PC-9 (cell line): ENCODE results near the gene HOXB9. TPM values are rescaled to one million over a fixed set of nuclear protein-coding genes. Genes with fewer than 3 reads are reported as not detected.

ENCODE experiments used
- BruUV-seq: library from RNA; stranded (reverse); fragments of 400-500 nt; replicated peaks from 2 replicates; lab custom pipeline; 2021; lab: Mats Ljungman, UMichigan
- CTCF ChIA-PET: fragments of 300-600 bp; sonication (Branson Sonifier 250); formaldehyde crosslinking; loops from one replicate; lab custom pipeline; 2022; ENCODE audit warnings: antibody characterized with exemption; lab: Charles Lee
- POLR2A ChIA-PET: fragments of 300-600 bp; sonication (Branson Sonifier 250); formaldehyde crosslinking; loops from one replicate; lab custom pipeline; 2022; ENCODE audit warnings: antibody characterized with exemption; ENCODE audit not compliant: unreplicated experiment; lab: Charles Lee
- DNase-seq, 2 experiments: peaks; one replicate each; pipeline versions ENCODE4 v3.0.0 to v3.0.0-alpha.2; 2015 to 2022; ENCODE audit warnings: mixed read lengths in 1 of 2
- H2AFZ ChIP-seq: fragments of 200-600 bp; sonication (generic); 2 replicates; pipeline ENCODE4 v1.8.1; 2017; ENCODE audit warnings: antibody characterized with exemption
- H3F3A ChIP-seq: fragments of 200-600 bp; sonication (generic); 2 replicates; pipeline ENCODE4 v1.8.1; 2017; ENCODE audit warnings: antibody characterized with exemption, mild to moderate bottlenecking, low read depth; ENCODE audit not compliant: insufficient read depth
- H3K27ac ChIP-seq: fragments of 200-600 bp; sonication (generic); 2 replicates; pipeline ENCODE4 v1.6.1; 2016; ENCODE audit warnings: mixed run types
- H3K27me3 ChIP-seq: fragments of 200-600 bp; sonication (generic); 2 replicates; pipeline ENCODE4 v1.6.1; 2016; ENCODE audit warnings: low read depth, mixed run types; ENCODE audit not compliant: insufficient read depth
- H3K36me3 ChIP-seq: fragments of 200-600 bp; sonication (generic); 2 replicates; pipeline ENCODE4 v1.6.1; 2016; ENCODE audit warnings: low read depth, mixed run types
- H3K4me1 ChIP-seq: fragments of 200-600 bp; sonication (generic); replicated peaks from 2 replicates; pipeline ENCODE4 v1.6.1; 2016; ENCODE audit warnings: mixed run types; ENCODE audit not compliant: insufficient read depth
- H3K4me2 ChIP-seq: fragments of 200-600 bp; sonication (generic); 2 replicates; pipeline ENCODE4 v1.6.1; 2017; ENCODE audit warnings: mixed run types
- H3K4me3 ChIP-seq: fragments of 200-600 bp; sonication (generic); 2 replicates; pipeline ENCODE4 v1.6.1; 2016; ENCODE audit warnings: mixed run types
- H3K79me2 ChIP-seq: fragments of 200-600 bp; sonication (generic); 2 replicates; pipeline ENCODE4 v1.6.1; 2017; ENCODE audit warnings: low read depth, mixed run types
- H3K9me2 ChIP-seq: fragments of 200-600 bp; sonication (generic); 2 replicates; pipeline ENCODE4 v1.8.1; 2017; ENCODE audit warnings: mild to moderate bottlenecking; ENCODE audit not compliant: insufficient read depth
- H3K9me3 ChIP-seq: fragments of 200-600 bp; sonication (generic); 2 replicates; pipeline ENCODE4 v1.8.1; 2016; ENCODE audit warnings: low read depth; ENCODE audit not compliant: insufficient read depth
- H4K20me1 ChIP-seq: fragments of 200-600 bp; sonication (generic); 2 replicates; pipeline ENCODE4 v1.8.1; 2017; ENCODE audit not compliant: insufficient read depth
- EZH2 ChIP-seq: fragments of 200-600 bp; sonication (generic); IDR thresholded peaks from 2 replicates; pipeline ENCODE4 v1.8.0; 2017; ENCODE audit warnings: antibody characterized with exemption, low read depth
- intact Hi-C: fragments of 100-400 bp; cut with micrococcal nuclease; formaldehyde crosslinking; loops from one replicate; pipeline ENCODE4 v1.10.0; 2022; ENCODE audit not compliant: unreplicated experiment
- total RNA-seq: library from RNA; stranded (reverse); gene quantifications from 2 replicates; pipeline ENCODE4 v1.2.3, GENCODE V29; 2021
- TF ChIP-seq, protein P1 (sequence below): fragments of 200-600 bp; sonication (generic); conservative IDR thresholded peaks from 2 replicates; pipeline ENCODE4 v1.6.1; 2017; ENCODE audit warnings: mixed run types, antibody characterized with exemption, mild to moderate bottlenecking, moderate library complexity

HOXB9 gene
- total RNA-seq, 1 experiment from 2014 or later, result 0.70 TPM

- TF ChIP-seq, protein P1, sequence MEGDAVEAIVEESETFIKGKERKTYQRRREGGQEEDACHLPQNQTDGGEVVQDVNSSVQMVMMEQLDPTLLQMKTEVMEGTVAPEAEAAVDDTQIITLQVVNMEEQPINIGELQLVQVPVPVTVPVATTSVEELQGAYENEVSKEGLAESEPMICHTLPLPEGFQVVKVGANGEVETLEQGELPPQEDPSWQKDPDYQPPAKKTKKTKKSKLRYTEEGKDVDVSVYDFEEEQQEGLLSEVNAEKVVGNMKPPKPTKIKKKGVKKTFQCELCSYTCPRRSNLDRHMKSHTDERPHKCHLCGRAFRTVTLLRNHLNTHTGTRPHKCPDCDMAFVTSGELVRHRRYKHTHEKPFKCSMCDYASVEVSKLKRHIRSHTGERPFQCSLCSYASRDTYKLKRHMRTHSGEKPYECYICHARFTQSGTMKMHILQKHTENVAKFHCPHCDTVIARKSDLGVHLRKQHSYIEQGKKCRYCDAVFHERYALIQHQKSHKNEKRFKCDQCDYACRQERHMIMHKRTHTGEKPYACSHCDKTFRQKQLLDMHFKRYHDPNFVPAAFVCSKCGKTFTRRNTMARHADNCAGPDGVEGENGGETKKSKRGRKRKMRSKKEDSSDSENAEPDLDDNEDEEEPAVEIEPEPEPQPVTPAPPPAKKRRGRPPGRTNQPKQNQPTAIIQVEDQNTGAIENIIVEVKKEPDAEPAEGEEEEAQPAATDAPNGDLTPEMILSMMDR, result no peak
- TF ChIP-seq EZH2, result no peak
- no TSS peak for BruUV-seq
Observed at GRCh38 chr17:48597528-48597777, 28.7 kb downstream of the HOXB9 start.

DNA sequence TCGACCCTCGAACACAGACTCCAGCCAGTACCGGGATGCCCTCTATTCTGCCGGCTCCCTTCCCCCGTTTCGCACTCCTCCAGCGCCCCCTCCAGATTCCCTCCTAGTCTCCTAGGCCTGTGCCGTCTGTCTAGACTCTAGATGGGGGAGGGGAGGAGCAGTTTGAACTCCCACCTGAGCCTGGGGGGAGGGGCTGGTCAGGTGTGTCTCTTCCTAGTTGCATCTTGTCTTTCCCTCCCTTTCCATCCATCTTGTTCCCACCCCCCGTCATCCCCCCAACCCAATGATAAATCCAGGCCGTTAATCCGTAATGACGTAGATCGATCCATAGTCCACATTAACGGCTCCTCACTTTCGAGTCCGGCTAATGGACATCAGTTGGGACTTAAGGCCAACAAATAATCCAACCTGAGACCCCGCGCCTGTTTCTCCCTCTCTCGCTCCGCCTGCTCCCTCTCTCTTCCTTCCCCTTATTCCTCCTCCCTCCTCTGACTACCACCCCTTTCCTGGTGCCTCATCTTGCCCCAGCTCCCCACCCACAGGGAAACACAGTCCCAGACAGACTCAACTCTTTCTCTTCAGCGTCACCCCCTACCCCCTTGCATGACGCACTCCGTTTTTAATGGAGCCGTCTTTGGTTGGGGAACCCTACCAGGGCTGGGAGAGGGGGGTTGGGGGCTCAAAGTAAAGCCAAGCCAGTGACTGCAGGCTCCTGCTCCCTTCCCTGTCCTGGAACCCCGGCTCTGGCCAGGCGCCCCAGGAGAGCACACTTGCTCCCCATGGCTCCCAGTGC is 29.2 kb downstream of the HOXB9 start:
- Histone ChIP-seq H3K4me3 (no peak overlapping the region), H3K9me2 (no peaks in the 10 kb centered on the region), H3K9me3 (no peaks in the 10 kb centered on the region), H3F3A (no peaks in the 10 kb centered on the region), H3K4me2 (no peak overlapping the region), H3K27ac (no peak overlapping the region), H4K20me1 (peaks cover 35% of the 10 kb centered on the region), H3K27me3 (no peaks in the 10 kb centered on the region), H2AFZ (no peak overlapping the region), H3K4me1 (peaks cover 4% of the 10 kb centered on the region), H3K79me2 (peaks cover 53% of the 10 kb centered on the region), H3K36me3 (peaks cover 7% of the 10 kb centered on the region)
- no peak for DNase-seq
- ChIA-PET POLR2A (no interaction called here), CTCF (no interaction called here)
- TF ChIP-seq, protein P1, result no peak
- TF ChIP-seq EZH2, result no peak
- intact Hi-C loops, result no loop called here
- no TSS peak for BruUV-seq

More at GRCh38 chr17:48597528-48597777, 28.7 kb downstream of the HOXB9 start:
- DNase-seq, result no peak
- H3K4me1 ChIP-seq, result peaks cover 9% of the 10 kb centered on the region
- no peaks in the 10 kb centered on the region for H3F3A ChIP-seq
- H3K36me3 ChIP-seq, result peaks cover 7% of the 10 kb centered on the region; the same call in 1 of the 2 replicates
- H3K79me2 ChIP-seq, result peaks cover 58% of the 10 kb centered on the region
- H3K4me3 ChIP-seq, result no peak overlapping the region
- H4K20me1 ChIP-seq, result peaks cover 40% of the 10 kb centered on the region
- no peaks in the 10 kb centered on the region for H3K9me3 ChIP-seq
- no peak overlapping the region for H3K4me2 ChIP-seq
- intact Hi-C loops, result no loop called here
- no peak overlapping the region for H2AFZ ChIP-seq
- POLR2A ChIA-PET, result no interaction called here
- H3K9me2 ChIP-seq, result no peaks in the 10 kb centered on the region
- H3K27ac ChIP-seq, result no peak overlapping the region
- CTCF ChIA-PET, result no interaction called here
- no peaks in the 10 kb centered on the region for H3K27me3 ChIP-seq

- ChIA-PET POLR2A (no interaction called here), CTCF (no interaction called here)
- H3K79me2 ChIP-seq, result peaks cover 46% of the 10 kb centered on the region
- H3K9me2 ChIP-seq, result no peaks in the 10 kb centered on the region
- no peak overlapping the region for H3K27ac ChIP-seq
- no TSS peak for BruUV-seq
- TF ChIP-seq, protein P1, result no peak
- no peak for TF ChIP-seq EZH2
- peaks cover 27% of the 10 kb centered on the region for H4K20me1 ChIP-seq
- no peak overlapping the region for H3K4me3 ChIP-seq
- peaks cover 7% of the 10 kb centered on the region for H3K36me3 ChIP-seq
- H3K27me3 ChIP-seq, result no peaks in the 10 kb centered on the region
- H3F3A ChIP-seq, result 0 out of 2 replicates have a peak, but pooled peaks cover 5% of the 10 kb centered on the region
- intact Hi-C loops, result no loop called here
- DNase-seq, result no peak
- H3K9me3 ChIP-seq, result no peaks in the 10 kb centered on the region
- H2AFZ ChIP-seq, result no peak overlapping the region
- H3K4me1 ChIP-seq, result no peaks in the 10 kb centered on the region
- H3K4me2 ChIP-seq, result no peak overlapping the region
Observed at GRCh38 chr17:48596000-48596734, 30.0 kb downstream of the HOXB9 start.
